Mesenchymal stem cell (in vitro differentiated cells and primary cell): ENCODE results near the gene FAM163A.

Source experiments
- DNase-seq: peaks from one replicate; pipeline ENCODE4 v3.0.0-alpha.2; 2013
- H2AFZ ChIP-seq: one replicate; pipeline ENCODE4 v1.6.1; 2013; ENCODE audit warnings: low read depth, mild to moderate bottlenecking, control low read depth, inconsistent platforms, low read length, moderate library complexity
- H2AK5ac ChIP-seq: 2 replicates; pipeline ENCODE4 v1.6.1; 2013; ENCODE audit warnings: low read length, moderate library complexity, mild to moderate bottlenecking, inconsistent platforms; ENCODE audit not compliant: severe bottlenecking
- H2BK120ac ChIP-seq: one replicate; pipeline ENCODE4 v1.6.1; 2013; ENCODE audit warnings: low read depth, mild to moderate bottlenecking, inconsistent platforms, low read length, moderate library complexity
- H2BK12ac ChIP-seq, 2 experiments: one replicate each; pipeline ENCODE4 v1.6.1; 2013; ENCODE audit warnings: inconsistent platforms in 2 of 2, low read length in 2 of 2, mild to moderate bottlenecking in 2 of 2, moderate library complexity in 2 of 2, control low read depth in 1 of 2
- H2BK15ac ChIP-seq: one replicate; pipeline ENCODE4 v1.6.1; 2013; ENCODE audit warnings: mild to moderate bottlenecking, low read depth, inconsistent platforms; ENCODE audit not compliant: poor library complexity, severe bottlenecking
- H2BK5ac ChIP-seq: 2 replicates; pipeline ENCODE4 v1.6.1; 2013; ENCODE audit warnings: low read depth, mild to moderate bottlenecking, low read length, control low read depth, inconsistent platforms; ENCODE audit not compliant: poor library complexity, severe bottlenecking
- H3K14ac ChIP-seq, 2 experiments: one replicate each; pipeline ENCODE4 v1.6.1; 2013; ENCODE audit warnings: inconsistent platforms in 2 of 2, low read length in 2 of 2, control low read depth in 1 of 2, mild to moderate bottlenecking in 1 of 2, moderate library complexity in 1 of 2
- H3K18ac ChIP-seq, 2 experiments: one replicate each; pipeline ENCODE4 v1.6.1; 2013; ENCODE audit warnings: inconsistent platforms in 2 of 2, low read length in 2 of 2, control low read depth in 1 of 2, low read depth in 1 of 2, mild to moderate bottlenecking in 1 of 2
- H3K23ac ChIP-seq, 2 experiments: one replicate each; pipeline ENCODE4 v1.6.1; 2013; ENCODE audit warnings: inconsistent platforms in 2 of 2, low read length in 2 of 2, mild to moderate bottlenecking in 2 of 2, moderate library complexity in 2 of 2, control low read depth in 1 of 2
- H3K27ac ChIP-seq: 2 replicates; pipeline ENCODE4 v1.5.1; 2013; ENCODE audit warnings: mild to moderate bottlenecking, moderate library complexity, low read length, control low read depth, inconsistent platforms; ENCODE audit not compliant: poor library complexity, severe bottlenecking
- H3K27me3 ChIP-seq, 2 experiments: 2 replicates each; pipeline versions ENCODE4 v1.6.1 to v1.7.0; 2013; ENCODE audit warnings: low read length in 2 of 2, mild to moderate bottlenecking in 2 of 2, moderate library complexity in 2 of 2, control low read depth in 1 of 2, inconsistent platforms in 1 of 2; ENCODE audit not compliant: control insufficient read depth in 1 of 2, insufficient read depth in 1 of 2
- H3K36me3 ChIP-seq, 2 experiments: 2 replicates each; pipeline versions ENCODE4 v1.6.1 to v1.7.0; 2013; ENCODE audit warnings: low read length in 2 of 2, control low read depth in 1 of 2, inconsistent platforms in 1 of 2, low read depth in 1 of 2, mild to moderate bottlenecking in 1 of 2; ENCODE audit not compliant: insufficient read depth in 2 of 2, control insufficient read depth in 1 of 2
- H3K4ac ChIP-seq, 2 experiments: one replicate each; pipeline ENCODE4 v1.6.1; 2013; ENCODE audit warnings: inconsistent platforms in 2 of 2, low read length in 2 of 2, mild to moderate bottlenecking in 2 of 2, moderate library complexity in 2 of 2, control low read depth in 1 of 2, low read depth in 1 of 2
- H3K4me1 ChIP-seq: 2 replicates; pipeline ENCODE4 v1.6.1; 2013; ENCODE audit warnings: low read depth, low read length, control low read depth; ENCODE audit not compliant: control insufficient read depth, insufficient read depth
- H3K4me2 ChIP-seq: 2 replicates; pipeline ENCODE4 v1.6.1; 2013; ENCODE audit warnings: low read length, mild to moderate bottlenecking, inconsistent platforms; ENCODE audit not compliant: poor library complexity, severe bottlenecking
- H3K4me3 ChIP-seq, 2 experiments: 2 replicates each; pipeline versions ENCODE4 v1.5.1 to v1.7.0; 2013; ENCODE audit warnings: low read length in 2 of 2, mild to moderate bottlenecking in 2 of 2, control low read depth in 1 of 2, low read depth in 1 of 2; ENCODE audit not compliant: insufficient read depth in 1 of 2
- H3K79me1 ChIP-seq: replicated peaks from 2 replicates; pipeline ENCODE4 v1.6.1; 2013; ENCODE audit warnings: mild to moderate bottlenecking, control low read depth, low read length, inconsistent platforms; ENCODE audit not compliant: poor library complexity, severe bottlenecking
- H3K9ac ChIP-seq: 2 replicates; pipeline ENCODE4 v1.7.0; 2013; ENCODE audit warnings: mild to moderate bottlenecking, low read length, moderate library complexity
- H3K9me3 ChIP-seq: 2 replicates; pipeline ENCODE4 v1.7.0; 2013; ENCODE audit warnings: mild to moderate bottlenecking, low read length; ENCODE audit not compliant: control insufficient read depth
- H4K8ac ChIP-seq: one replicate; pipeline ENCODE4 v1.6.1; 2013; ENCODE audit warnings: inconsistent platforms, mild to moderate bottlenecking, low read length, moderate library complexity
- H4K91ac ChIP-seq: one replicate; pipeline ENCODE4 v1.6.1; 2013; ENCODE audit warnings: mild to moderate bottlenecking, low read length, inconsistent platforms
- WGBS: methylation state at CpG from one replicate; pipeline ENCODE4 v1.1.7; 2013; ENCODE audit warnings: mixed read lengths; 5-methylcytosine and 5-hydroxymethylcytosine counted together

Gene FAM163A

DNA sequence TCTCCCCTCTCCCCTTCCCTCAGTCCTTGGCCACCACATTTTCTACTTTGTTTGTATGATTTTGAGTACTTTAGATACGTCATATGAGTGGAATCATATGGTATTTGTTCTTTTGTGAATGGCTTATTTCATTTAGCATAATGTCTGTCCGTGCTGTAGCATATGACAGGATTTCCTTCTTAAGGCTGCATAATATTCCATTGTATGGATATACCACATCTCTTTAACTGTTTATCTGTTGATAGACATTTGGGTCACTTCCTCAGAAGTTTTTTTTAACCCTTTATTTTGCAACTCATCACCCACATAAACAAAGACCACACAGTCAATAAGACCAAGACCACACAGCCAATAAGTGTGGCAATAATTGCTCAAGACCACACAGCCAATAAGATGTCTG lies 24.9 kb downstream of the FAM163A start:
- no peak overlapping the region for H3K4me3 ChIP-seq
- no peak overlapping the region for H2BK12ac ChIP-seq
- H3K27ac ChIP-seq = no peak overlapping the region
- peaks cover 7 to 27% of the 10 kb centered on the region in 2 experiments for H3K27me3 ChIP-seq
- H3K14ac ChIP-seq = no peak overlapping the region
- no peaks in the 10 kb centered on the region for H3K79me1 ChIP-seq
- no peak overlapping the region for H3K4ac ChIP-seq
- no peak overlapping the region for H4K8ac ChIP-seq
- H3K36me3 ChIP-seq = no peaks in the 10 kb centered on the region
- no peak overlapping the region for H2BK5ac ChIP-seq
- no peak for DNase-seq
- H3K9ac ChIP-seq = no peak overlapping the region
- H4K91ac ChIP-seq = no peak overlapping the region
- H2BK120ac ChIP-seq = no peak overlapping the region
- no peak overlapping the region for H2AK5ac ChIP-seq
- H2BK15ac ChIP-seq = no peak overlapping the region
- H3K18ac ChIP-seq = no peak overlapping the region
- H3K9me3 ChIP-seq = peaks cover 16% of the 10 kb centered on the region
- H3K23ac ChIP-seq = no peak overlapping the region
- no peak overlapping the region for H3K4me2 ChIP-seq
- H3K4me1 ChIP-seq = no peaks in the 10 kb centered on the region
- no peak overlapping the region for H2AFZ ChIP-seq
- WGBS = no CpG with 5 or more reads among the region's 2 CpGs

- Histone ChIP-seq H3K18ac (no peak overlapping the region), H3K36me3 (no peaks in the 10 kb centered on the region), H3K4me3 (no peak overlapping the region), H3K27me3 (peaks cover 0 to 17% of the 10 kb centered on the region in 2 experiments), H2AFZ (no peak overlapping the region), H2BK5ac (no peak overlapping the region), H2BK120ac (no peak overlapping the region), H3K23ac (no peak overlapping the region), H3K4me1 (no peaks in the 10 kb centered on the region), H3K27ac (no peak overlapping the region), H3K9ac (no peak overlapping the region), H3K14ac (no peak overlapping the region), H3K4ac (no peak overlapping the region), H2AK5ac (no peak overlapping the region), H3K79me1 (no peaks in the 10 kb centered on the region), H4K8ac (no peak overlapping the region), H2BK15ac (no peak overlapping the region), H3K4me2 (no peak overlapping the region), H2BK12ac (no peak overlapping the region), H3K9me3 (peaks cover 14% of the 10 kb centered on the region), H4K91ac (no peak overlapping the region)
- WGBS = 65% methylated on average over 9 of the region's 9 CpGs
- no peak for DNase-seq
These were observed 27.9 kb downstream of the FAM163A start for GRCh38 chr1:179770887-179771502.

DNA sequence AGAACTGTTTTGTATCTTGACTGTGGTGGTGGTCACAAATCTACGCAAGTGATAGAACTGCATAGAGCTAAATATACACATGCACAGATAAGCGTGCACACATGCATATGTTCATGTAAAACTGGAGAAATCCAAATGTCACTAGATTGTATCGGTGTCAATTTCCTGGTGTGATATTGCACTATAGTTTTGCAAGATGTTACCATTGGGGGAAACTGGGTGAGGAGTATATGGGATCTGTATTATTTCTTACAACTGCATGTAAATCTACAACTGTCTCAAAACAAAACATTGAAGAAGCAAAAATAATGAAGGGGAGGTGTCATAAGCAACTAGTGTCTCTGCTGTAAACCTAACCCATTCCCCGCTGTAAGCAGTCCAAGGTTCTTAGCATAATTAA lies 30.2 kb downstream of the FAM163A start:
- no peak overlapping the region for H4K91ac ChIP-seq
- WGBS = 91% methylated on average over 4 of the region's 4 CpGs
- H3K4ac ChIP-seq = no peak overlapping the region
- H3K9me3 ChIP-seq = peaks cover 14% of the 10 kb centered on the region
- no peak overlapping the region for H2AFZ ChIP-seq
- no peak overlapping the region for H3K4me2 ChIP-seq
- no peak overlapping the region for H3K18ac ChIP-seq
- H2AK5ac ChIP-seq = no peak overlapping the region
- DNase-seq = no peak
- H3K9ac ChIP-seq = no peak overlapping the region
- no peak overlapping the region for H3K23ac ChIP-seq
- H4K8ac ChIP-seq = no peak overlapping the region
- peaks cover 4 to 28% of the 10 kb centered on the region in 2 experiments for H3K27me3 ChIP-seq
- H2BK5ac ChIP-seq = no peak overlapping the region
- H3K36me3 ChIP-seq = no peaks in the 10 kb centered on the region
- H3K27ac ChIP-seq = no peak overlapping the region
- no peak overlapping the region for H3K4me3 ChIP-seq
- H3K79me1 ChIP-seq = no peaks in the 10 kb centered on the region
- no peak overlapping the region for H2BK120ac ChIP-seq
- no peak overlapping the region for H3K14ac ChIP-seq
- H3K4me1 ChIP-seq = no peaks in the 10 kb centered on the region
- no peak overlapping the region for H2BK12ac ChIP-seq
- no peak overlapping the region for H2BK15ac ChIP-seq

GRCh38 chr1:179774000-179774399 lies 30.9 kb downstream of the FAM163A start:
- Histone ChIP-seq H2BK15ac (no peak overlapping the region), H3K14ac (no peak overlapping the region), H2BK120ac (no peak overlapping the region), H3K4me1 (no peaks in the 10 kb centered on the region), H2AFZ (no peak overlapping the region), H3K9ac (no peak overlapping the region), H3K4me3 (no peak overlapping the region), H3K27ac (no peak overlapping the region), H3K27me3 (peaks cover 9 to 31% of the 10 kb centered on the region in 2 experiments), H3K4me2 (no peak overlapping the region), H2BK12ac (no peak overlapping the region), H3K4ac (no peak overlapping the region), H4K8ac (no peak overlapping the region), H3K79me1 (no peaks in the 10 kb centered on the region), H3K18ac (no peak overlapping the region), H3K36me3 (no peaks in the 10 kb centered on the region), H2AK5ac (no peak overlapping the region), H2BK5ac (no peak overlapping the region), H3K9me3 (peaks cover 14% of the 10 kb centered on the region), H4K91ac (no peak overlapping the region), H3K23ac (no peak overlapping the region)
- WGBS = 81% methylated on average over 2 of the region's 2 CpGs
- no peak for DNase-seq
